PFSK-1 (cell line): ENCODE data around the gene NIPAL4.

Experiments used
- FOXP2 ChIP-seq: optimal IDR thresholded peaks from 2 replicates; pipeline ENCODE3; 2011; ENCODE audit warnings: borderline replicate concordance, control low read depth, inconsistent platforms; ENCODE audit not compliant: insufficient read depth; ENCODE audit errors: extremely low read length, extremely low read depth
- POLR2AphosphoS5 ChIP-seq: IDR thresholded peaks from 2 replicates; pipeline ENCODE4 v1.6.1; 2012; ENCODE audit warnings: low read depth, mild to moderate bottlenecking, control low read depth, low read length, moderate library complexity
- SIN3A ChIP-seq: IDR thresholded peaks from 2 replicates; pipeline ENCODE4 v1.6.1; 2012; ENCODE audit warnings: mild to moderate bottlenecking, low read length, moderate library complexity, borderline replicate concordance; ENCODE audit not compliant: insufficient read depth
- TAF1 ChIP-seq: IDR thresholded peaks from 2 replicates; pipeline ENCODE4 v1.6.1; 2012; ENCODE audit warnings: low read length, control low read depth, borderline replicate concordance; ENCODE audit not compliant: insufficient read depth
- TF ChIP-seq, protein P1 (sequence below), 2 experiments: IDR thresholded peaks; 2 replicates each; pipeline versions ENCODE4 v1.6.1 to v1.8.0; 2011 to 2012; ENCODE audit warnings: low read depth in 2 of 2, low read length in 2 of 2, control low read depth in 1 of 2, inconsistent platforms in 1 of 2, mild to moderate bottlenecking in 1 of 2, moderate library complexity in 1 of 2; ENCODE audit not compliant: insufficient read depth in 1 of 2

Gene NIPAL4

GRCh38 chr5:157443041-157443549 lies 16.9 kb upstream of the NIPAL4 start:
- TF ChIP-seq, protein P1, sequence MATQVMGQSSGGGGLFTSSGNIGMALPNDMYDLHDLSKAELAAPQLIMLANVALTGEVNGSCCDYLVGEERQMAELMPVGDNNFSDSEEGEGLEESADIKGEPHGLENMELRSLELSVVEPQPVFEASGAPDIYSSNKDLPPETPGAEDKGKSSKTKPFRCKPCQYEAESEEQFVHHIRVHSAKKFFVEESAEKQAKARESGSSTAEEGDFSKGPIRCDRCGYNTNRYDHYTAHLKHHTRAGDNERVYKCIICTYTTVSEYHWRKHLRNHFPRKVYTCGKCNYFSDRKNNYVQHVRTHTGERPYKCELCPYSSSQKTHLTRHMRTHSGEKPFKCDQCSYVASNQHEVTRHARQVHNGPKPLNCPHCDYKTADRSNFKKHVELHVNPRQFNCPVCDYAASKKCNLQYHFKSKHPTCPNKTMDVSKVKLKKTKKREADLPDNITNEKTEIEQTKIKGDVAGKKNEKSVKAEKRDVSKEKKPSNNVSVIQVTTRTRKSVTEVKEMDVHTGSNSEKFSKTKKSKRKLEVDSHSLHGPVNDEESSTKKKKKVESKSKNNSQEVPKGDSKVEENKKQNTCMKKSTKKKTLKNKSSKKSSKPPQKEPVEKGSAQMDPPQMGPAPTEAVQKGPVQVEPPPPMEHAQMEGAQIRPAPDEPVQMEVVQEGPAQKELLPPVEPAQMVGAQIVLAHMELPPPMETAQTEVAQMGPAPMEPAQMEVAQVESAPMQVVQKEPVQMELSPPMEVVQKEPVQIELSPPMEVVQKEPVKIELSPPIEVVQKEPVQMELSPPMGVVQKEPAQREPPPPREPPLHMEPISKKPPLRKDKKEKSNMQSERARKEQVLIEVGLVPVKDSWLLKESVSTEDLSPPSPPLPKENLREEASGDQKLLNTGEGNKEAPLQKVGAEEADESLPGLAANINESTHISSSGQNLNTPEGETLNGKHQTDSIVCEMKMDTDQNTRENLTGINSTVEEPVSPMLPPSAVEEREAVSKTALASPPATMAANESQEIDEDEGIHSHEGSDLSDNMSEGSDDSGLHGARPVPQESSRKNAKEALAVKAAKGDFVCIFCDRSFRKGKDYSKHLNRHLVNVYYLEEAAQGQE (IDR thresholded peaks at IDR 0.05; ENCODE audit: insufficient read depth in 1 of 2, low read depth in 2 of 2, low read length in 2 of 2): peak in 1 of 2 experiments; percentile 21; a peak in 1 of 4 replicates
- TF ChIP-seq TAF1: no peak

DNA sequence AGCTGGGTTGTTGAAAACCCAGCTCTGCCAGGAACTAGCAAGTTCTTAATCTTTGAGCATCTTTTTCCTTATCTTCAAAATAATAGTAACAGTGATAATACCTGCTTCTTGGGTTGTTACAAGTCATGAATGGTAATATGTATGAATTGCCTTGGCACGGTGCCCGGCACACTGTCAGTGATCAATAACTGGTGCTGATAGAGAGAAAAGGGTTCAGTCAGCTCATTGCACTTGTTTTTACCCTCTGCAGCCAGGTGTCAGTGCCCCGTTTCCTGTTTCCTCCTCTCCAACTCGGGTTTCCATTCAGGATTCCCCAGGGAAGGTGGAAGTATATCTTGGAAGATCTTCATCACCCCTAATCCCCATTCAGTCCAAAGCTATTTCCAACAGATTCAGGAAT lies 15.8 kb upstream of the NIPAL4 start:
- TF ChIP-seq TAF1 (no peak), POLR2AphosphoS5 (no peak), FOXP2 (no peak), SIN3A (no peak)
- TF ChIP-seq, protein P1 (IDR thresholded peaks at IDR 0.05; ENCODE audit: insufficient read depth in 1 of 2, low read depth in 2 of 2, low read length in 2 of 2): no peak

DNA sequence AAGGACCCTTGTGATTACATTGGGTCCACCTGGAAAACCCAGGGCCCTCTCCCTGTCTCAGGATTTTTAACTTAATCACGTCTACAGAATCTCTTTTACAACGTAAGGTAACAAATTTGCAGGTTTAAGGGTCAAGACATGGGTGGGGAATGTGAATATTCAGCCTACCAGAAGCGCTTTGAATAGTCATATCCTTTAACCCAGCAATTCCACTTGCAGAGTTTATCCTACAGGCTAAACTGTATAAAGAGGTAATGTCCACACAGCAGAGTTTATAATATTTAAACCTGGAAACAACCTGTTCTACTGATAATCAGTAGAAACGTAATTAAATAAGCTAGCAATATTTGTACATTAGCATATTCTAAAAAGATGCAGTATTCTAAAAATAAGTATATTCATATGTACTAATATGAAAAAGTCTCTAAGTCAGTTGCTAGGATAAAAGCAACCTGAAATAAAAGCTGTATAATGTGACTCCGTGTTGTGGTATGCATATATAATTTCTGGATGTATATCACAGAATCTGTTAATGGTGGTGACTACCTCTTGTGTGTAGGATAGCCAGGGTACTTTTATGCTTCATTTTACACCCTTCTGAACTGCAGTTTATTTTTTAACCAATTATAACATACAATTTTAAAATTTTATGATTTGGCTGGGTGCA lies 14.1 kb upstream of the NIPAL4 start:
- no peak for TF ChIP-seq POLR2AphosphoS5
- TF ChIP-seq SIN3A: no peak
- no peak for TF ChIP-seq TAF1
- TF ChIP-seq, protein P1 (IDR thresholded peaks at IDR 0.05; ENCODE audit: insufficient read depth in 1 of 2, low read depth in 2 of 2, low read length in 2 of 2): no peak

GRCh38 chr5:157446412-157446935 lies 13.5 kb upstream of the NIPAL4 start:
- TF ChIP-seq POLR2AphosphoS5 (no peak), SIN3A (no peak), FOXP2 (no peak), TAF1 (no peak)
- TF ChIP-seq, protein P1 (IDR thresholded peaks at IDR 0.05; ENCODE audit: insufficient read depth in 1 of 2, low read depth in 2 of 2, low read length in 2 of 2): no peak
